ENCODE results near the gene STYK1. TPM values are rescaled to one million over a fixed set of nuclear protein-coding genes. Genes with fewer than 3 reads are reported as not detected.
A peak's percentile ranks its signal among the peaks of the same experiment; 100 is the strongest.
"Not testable (repeated sequence)": the region's sequence is repeated elsewhere in the genome, so short reads cannot be mapped to it uniquely, and the experiment has no call there.

STYK1 gene
- total RNA-seq, 1 donor from 2014 or later, result 4.2 TPM

DNA sequence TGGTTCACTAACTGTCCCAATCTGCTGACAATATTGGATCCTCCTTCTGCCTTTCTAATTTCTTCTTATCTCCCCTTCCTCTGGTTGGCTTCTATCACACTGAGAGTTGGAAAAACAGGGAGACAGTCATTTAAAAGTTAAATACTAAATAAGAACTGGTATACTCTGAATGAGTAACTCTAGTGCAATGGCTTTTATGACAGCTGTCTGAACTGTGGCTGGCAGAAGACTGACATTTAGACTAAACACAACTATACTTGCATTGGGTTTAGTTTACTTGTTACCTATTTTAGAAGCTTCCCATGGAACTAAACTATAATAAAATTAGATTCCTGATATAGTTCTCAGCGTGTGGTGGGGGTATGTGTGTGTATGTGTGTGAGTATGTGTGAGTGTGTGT lies 52.6 kb downstream of the STYK1 start:
- DNase-seq (ENCODE audit: low read depth in 2 of 2), result no peak

DNA sequence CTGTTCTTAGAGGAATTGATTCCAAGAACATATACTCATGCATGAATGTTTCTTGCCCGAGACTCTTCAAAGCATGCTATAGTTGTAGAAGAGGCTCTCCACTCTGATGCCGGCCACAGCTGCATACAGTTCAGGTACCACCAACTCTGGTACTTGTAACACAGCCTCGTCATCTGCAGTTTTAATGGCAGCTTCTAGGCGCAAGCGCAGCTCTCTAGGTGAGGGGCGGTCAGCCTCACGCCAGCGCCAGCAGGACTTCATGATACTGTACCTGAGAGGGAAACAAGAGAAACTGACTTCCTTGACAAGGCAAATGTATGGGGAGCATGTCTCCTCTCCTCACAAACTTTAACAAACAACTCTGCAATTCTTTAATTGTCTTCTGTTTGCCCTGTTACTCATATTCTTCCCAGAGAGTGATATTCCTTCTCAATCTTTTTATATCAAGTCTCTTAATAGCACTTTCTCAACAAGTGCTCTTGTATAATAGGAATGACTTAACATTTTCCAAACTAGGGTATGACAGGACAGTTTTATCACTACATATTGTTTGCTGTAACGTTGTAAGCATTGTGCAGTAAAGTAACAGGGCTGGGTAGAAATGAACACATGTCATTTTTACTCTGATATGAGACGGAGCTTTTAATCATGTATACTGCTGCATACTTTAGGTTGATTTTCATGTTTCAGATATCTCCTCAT lies 53.6 kb downstream of the STYK1 start:
- no peak for DNase-seq (ENCODE audit: low read depth in 2 of 2)

DNA sequence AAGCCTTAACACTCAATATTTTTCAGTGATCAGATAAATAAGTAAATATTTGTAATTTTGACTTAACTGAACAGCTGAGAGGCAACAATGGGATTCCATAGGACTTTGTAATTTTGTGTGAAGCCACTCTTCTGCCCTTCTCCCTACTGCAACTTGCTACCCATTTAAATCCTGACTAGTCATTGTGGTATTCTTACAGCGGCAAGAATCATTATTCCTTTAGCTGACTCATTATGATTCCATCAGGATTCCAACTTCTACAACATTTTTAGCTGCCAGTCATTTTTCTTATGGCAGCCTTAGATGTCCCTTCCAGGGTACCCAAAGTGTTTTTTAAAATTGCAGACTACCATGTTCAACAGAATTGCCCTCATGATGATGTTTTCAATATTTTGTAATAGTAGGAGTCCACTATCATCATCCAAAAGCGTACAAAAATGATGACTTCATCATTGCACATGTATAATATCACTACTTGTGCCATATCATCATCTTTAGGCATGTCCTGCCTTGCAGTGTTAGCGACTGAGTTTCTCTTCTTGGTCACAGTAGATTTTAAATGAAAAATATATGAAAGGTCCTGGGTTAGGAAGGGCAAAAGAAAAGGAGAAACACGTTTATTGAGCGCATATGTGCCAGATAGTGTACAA lies 55.4 kb downstream of the STYK1 start:
- DNase-seq (ENCODE audit: low read depth in 2 of 2), result peak in 1 of 2 donors; percentile 76

DNA sequence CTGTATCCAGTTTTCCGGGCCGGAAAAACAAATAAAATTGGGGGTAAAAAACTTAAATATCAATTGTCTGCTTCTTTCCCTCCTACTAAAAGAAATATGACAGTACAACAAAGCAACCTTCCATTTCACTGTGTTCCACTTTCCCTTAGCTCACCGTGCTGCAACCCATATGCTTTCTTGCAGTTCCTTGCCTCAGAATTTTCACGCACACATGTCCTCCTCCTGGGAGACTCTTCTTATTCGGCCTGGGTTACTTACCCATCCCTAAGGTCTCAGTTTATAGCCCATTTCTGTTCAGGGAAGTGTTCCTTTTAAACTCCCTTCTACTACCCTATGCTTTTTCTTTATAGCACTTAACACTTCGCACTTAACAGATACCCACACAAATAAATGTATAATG lies 56.0 kb downstream of the STYK1 start:
- DNase-seq (ENCODE audit: low read depth in 2 of 2), result no peak

DNA sequence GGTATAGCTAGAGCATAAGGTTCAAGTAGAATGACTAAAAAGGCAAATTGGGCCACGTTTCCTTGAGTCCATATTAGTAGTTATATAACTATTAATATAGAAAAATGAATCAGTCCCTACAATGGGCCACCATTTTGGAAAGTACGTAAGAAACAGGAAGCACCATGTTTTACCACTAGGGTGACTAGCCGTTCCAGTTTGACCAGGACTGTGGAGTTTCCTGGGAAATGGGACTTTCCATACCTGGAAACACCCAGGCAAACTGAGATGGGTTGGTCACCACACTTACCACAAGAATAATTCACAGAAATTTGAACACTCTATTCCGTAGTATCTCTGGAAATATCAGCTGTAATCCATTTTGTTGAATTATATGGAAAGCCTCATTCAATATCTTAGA lies 58.3 kb downstream of the STYK1 start:
- DNase-seq (ENCODE audit: low read depth in 2 of 2), result no peak

DNA sequence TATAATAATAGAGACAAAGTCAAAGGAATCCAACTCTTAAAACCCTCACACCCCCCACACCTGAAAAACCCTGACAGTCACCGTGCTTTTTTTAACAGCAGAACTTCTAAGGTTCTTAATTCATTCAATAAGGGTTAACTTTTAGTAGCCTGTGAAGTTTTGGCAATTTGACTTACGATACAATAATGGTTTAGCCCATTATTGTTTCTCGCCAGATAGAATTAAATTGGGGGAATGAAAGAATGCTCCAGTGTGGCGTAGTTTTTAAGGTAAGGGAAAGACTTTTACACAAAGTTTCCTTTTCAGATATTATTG lies 59.8 kb downstream of the STYK1 start:
- DNase-seq (ENCODE audit: low read depth in 2 of 2), result peak in 1 of 2 donors; percentile 4

DNA sequence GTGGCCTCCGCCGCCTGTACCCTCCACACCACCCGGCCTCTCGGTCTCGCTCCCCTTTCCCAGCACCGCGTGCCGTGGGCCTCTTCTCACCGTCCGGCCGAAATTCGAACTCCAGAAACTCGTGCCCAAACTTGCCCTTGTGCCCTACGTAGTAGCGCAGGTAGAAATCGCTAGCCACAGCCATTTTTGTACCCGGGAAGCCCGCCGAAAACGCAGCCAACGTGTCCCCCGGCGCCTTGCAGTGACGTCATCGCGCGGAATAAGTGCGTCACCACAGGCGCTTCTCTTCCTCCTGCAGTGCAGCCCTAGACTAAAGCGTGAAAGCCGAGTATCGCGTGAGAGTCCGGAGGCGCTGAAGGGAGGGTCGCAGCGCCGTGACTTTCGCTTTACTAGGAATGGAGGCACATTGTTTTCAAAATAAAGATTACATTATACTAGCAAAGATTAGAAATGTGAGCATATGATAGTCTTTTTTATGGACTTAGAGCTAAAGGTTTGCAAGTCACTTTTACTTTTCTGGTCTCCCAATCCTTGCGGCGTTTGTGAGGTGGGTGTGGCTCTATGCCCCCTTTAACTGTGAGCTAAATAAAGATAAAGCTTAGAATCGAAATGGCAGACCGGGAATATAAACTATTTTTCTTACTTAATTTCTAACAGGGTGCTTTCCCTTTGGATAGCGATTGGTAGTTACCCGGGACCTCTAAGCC lies 60.4 kb downstream of the STYK1 start, which contains the start of gene MAGOHB:
Gene MAGOHB (minus strand): TSS at position 261 of the 707 bp plus-strand sequence. CDS start 77 bp downstream, at position 184.
- DNase-seq (ENCODE audit: low read depth in 2 of 2), result peak; percentile 98 to 99

DNA sequence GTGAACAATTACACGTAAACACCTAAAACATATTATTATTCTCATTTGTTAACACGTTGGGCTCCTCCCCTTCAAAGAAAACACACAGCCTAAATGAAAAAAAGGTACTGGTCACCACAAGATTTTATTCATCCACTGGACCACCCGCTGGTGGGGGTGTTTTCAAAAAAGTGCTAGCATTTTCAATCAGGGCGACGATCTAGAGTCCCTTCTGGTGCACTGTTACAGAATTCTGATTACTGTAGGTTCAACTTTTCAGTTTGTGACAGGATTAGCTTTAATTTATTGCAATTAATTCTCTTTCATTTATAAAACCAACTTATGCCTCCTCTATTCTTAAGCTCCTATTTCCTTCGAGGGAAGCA lies 60.9 kb downstream of the STYK1 start:
- no peak for DNase-seq (ENCODE audit: low read depth in 2 of 2)

DNA sequence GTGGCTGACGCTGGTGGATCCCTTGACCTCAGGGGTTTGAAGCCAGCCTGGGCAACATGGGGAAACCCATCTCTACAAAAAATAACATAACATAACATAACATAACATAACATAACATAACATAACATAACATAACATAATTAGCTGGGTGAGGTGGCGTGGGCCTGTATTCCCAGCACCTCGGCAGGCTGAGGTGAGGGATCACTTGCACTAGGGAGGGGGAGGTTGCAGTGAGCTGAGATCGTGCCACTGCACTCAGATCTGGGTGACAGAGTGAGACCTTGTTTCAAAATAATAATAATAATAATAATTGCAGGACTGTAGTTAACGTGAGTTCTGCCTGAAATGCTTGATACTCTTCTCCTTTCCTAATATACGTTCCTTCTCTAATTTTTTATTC lies 61.7 kb downstream of the STYK1 start:
- DNase-seq (ENCODE audit: low read depth in 2 of 2), result no peak

DNA sequence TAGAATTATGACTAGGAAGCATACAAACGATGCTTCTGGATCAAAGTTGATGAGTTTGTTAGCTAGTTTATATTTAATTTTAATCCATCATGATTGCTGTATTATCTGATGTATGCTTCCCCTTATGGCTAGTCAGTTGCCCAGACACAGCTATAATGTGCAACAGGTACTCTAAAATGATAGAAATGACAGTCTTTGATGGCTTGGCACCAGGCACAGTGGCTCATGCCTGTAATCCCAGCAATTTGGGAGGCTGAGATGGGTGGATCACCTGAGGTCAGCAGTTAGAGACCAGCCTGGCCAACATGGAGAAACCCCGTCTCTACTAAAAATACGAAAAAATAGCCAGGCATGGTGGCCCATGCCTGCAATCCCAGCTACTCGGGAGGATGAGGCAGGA lies 62.6 kb downstream of the STYK1 start:
- not testable (repeated sequence) for DNase-seq (ENCODE audit: low read depth in 2 of 2)

DNA sequence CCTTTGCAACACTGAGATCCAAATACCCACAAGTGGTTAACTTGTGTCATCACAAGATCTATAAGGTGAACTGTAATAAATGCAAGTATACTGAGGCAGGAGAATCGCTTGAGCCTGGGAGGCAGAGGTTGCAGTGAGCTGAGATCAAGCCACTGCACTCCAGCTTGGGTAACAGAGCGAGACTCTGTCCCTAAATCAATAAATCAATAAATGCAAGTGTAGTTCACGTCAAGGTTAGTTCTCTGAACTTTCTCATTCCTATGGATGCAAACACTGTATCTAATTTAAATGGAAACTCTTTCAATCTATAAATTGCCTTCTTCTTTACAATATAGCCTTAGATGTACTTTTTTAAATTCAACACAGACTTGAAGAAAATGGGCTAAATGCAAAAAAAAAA lies 63.7 kb downstream of the STYK1 start:
- no peak for DNase-seq (ENCODE audit: low read depth in 2 of 2)

DNA sequence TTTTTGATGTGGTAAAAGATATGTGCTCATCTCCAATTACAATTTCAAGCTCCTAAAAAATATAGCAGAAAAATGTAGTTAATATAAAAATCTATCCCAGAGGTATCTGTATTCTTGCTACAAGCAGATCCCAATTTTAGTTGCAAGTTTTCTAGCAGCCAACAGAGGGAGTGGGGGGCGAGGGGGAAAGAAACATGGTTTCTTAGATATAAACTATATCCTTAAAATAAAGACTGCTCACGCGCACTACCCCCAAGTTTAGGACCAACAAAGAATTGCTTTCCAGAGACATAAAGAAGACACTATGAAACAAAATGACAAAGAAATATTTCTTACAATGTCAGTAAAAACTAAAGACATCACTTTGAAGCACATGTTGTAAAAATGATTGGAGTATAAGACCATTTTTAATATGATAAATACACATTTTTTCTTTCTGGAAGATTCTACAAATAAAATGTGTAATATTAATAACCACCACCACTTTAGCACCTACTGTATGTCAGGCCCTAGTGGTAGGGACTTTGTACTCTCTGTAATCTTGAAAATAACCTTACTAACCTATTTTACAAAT lies 65.9 kb downstream of the STYK1 start:
- DNase-seq (ENCODE audit: low read depth in 2 of 2), result peak; percentile 21 to 50

DNA sequence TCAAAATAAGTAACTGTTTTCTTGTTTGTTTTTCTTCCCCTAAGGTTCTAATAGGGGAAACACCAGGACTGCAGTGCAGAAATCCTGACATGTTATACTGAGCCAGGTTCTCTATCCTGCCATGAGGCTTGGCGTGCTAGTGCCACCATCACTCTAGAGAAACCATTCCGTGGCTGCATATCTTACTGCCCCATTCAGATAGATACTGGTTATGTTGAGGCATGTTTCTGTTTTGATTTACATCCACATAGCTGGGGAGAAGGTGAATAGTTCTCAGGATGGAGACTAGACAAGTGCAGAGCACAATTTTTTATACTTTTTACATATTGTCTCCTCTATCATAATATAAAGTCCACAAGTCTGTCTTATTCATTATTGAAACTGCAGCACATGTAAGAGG lies 72.0 kb downstream of the STYK1 start:
- DNase-seq (ENCODE audit: low read depth in 2 of 2), result no peak

DNA sequence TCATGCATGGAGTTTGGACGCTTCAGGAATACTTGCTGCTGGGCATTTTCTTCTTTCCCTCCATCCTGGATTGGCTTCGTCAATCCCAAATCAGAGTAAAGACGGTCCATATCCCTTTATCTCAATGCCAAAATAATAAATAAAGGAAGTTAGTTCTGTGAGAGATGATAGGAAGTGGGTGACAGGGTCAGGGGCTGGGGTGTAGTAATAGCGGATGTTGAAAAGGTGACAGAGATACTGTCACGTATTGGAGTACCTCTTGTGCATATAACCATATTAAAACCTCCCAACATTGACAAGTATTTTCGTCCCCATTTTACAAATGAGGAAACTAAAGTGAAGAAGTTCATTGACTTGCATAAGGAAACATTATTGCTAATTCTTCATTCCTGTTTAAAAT lies 72.9 kb downstream of the STYK1 start:
- no peak for DNase-seq (ENCODE audit: low read depth in 2 of 2)

DNA sequence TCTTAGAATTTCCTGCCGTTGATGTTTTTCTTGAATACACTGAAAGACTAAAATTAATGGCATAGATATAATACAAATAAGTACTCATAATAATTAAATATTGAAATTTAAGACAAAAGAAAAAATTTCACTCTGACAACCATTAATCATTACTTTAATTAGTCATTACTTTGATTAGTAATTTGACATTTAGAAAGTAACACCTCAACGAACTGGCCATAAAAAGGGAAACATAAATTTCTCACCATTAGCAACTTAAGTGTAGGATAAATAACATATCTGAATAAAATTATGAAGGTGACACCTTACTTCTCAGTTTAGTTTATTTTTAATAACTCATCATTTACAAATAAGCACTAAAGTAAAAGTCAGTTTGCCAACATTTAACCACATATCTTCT lies 78.0 kb downstream of the STYK1 start:
- no peak for DNase-seq (ENCODE audit: low read depth in 2 of 2)

DNA sequence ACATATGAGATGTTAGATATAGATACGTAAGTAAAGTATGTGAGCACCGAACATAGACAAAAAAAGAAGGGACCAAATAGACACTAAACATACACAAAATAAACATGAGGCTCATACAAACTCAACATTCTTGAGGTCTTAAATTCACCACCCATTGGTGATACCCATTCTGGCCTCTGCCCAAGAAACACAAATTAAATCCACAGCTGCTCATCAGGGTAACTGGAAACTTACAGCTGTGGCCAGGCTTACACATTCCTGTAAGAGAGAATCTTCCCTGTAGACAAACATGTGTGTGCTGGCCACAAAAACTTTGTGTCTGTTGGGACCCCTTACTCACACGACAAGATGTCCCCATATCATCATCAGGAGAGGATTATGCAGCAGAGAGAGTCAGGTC lies 82.9 kb downstream of the STYK1 start:
- DNase-seq (ENCODE audit: low read depth in 2 of 2), result no peak

DNA sequence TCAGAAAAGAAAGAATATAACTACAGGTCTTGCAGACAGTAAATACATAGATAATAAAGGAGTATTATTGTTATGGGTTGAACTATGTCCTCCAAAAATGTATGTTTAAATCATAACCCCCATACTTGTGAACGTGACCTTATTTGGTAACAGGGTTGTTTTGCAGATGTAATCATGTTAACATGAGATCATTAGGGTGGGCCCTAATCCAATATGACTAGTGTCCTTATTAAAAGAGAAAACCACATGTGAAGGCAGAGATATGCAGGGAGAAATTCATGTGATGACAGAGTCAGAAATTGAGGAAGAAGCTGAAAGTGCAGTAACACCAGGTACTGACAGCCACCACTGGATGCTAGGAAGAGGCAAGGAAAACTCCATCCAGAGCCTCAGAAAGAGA lies 89.4 kb downstream of the STYK1 start:
- no peak for DNase-seq (ENCODE audit: low read depth in 2 of 2)

DNA sequence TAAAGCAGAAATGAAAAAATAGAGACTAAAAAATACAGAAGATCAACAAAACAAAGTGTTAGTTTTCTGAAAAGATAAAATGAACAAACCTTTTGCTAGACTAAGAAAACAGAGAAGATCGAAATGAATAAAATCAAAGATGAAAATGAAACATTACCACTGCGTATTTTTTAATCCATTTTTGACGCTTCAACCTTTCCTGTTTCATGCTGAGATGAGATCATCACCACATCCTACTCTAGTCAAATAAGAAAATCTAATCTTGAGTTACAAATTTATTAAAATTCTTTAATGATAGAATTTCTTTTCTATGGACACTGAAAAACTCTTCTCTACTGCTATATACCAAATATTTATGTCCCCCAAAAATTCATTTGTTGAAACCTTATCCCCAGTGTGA lies 91.1 kb downstream of the STYK1 start:
- DNase-seq (ENCODE audit: low read depth in 2 of 2), result no peak

DNA sequence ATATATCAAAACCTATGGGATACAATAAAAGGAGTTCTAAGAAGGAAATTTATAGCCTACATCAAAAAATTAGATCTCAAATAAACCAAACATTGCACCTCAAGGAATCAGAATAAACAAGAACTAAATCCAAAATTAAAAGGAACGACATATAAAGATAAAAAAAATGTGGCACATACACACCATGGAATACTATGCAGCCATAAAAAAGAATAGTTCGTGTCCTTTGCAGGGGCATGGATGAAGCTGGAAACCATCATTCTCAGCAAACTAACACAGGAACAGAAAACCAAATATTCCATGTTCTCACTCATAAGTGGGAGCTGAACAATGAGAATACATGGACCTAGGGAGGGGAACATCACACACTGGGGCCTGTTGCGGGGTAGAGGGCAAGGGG lies 91.7 kb downstream of the STYK1 start:
- DNase-seq (ENCODE audit: low read depth in 2 of 2), result not testable (repeated sequence)

DNA sequence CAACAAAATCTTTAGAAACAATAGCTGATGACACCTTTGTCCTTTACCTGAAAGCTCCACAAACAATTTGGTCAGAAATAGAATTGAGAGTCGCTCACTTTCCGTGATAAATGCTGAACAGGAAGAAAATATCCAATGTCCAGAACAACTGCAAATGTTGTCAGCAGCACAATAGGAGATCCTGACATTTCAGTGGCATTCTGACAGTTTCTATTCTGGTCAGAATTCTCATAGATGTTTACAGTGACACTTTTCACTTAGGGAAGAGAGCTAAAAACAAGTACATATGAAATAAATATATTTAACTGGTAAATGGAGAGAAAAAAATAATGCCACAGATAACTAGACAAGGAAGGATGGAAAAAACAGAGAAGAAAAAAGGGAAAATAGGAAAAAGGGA lies 99.5 kb downstream of the STYK1 start:
- DNase-seq (ENCODE audit: low read depth in 2 of 2), result peak in 1 of 2 donors; percentile 11

DNA sequence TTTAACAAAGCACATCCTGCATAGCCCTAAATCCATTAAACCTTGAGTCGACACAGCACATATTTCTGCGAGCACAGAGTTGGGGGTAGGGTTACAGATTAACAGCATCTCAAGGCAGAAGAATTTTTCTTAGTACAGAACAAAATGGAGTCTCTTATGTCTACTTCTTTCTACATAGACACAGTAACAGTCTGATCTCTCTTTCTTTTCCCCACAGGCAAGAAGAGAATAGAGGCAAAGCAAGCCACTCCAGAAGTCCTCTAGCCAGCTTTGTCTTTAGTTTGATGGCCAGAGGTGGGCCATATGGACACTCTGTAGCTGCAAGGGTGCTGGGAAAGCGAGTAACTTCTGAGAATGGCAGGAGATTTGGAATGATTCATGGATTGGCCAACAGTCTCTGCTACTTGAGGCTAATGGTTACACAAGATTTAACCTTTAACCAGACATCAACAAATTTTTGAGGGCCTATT lies 101.8 kb downstream of the STYK1 start:
- not testable (repeated sequence) for DNase-seq (ENCODE audit: low read depth in 2 of 2)

DNA sequence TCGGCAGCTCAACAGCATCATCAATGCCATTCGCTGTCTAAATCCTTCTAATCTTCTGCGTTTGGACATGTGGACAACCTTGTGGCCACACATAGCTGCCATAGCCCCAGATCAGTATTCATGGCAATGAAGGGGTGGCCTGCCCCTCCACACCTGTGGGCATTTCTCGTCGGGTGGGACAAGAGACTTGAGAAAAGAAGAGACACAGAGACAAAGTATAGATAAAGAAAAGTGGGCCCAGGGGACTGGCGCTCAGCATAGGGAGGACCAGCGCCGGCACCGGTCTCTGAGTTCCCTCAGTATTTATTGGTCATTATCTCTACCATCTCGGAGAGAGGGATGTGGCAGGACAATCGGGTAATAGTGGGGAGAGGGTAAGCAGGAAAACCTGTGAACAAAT lies 102.7 kb downstream of the STYK1 start:
- DNase-seq (ENCODE audit: low read depth in 2 of 2), result no peak

Data from lung microvascular endothelial cell (primary cell).